HG03558 (cell line): ENCODE measurements around the gene AFAP1.

ENCODE experiments used
- ATAC-seq: cut with Tn5 transposase; IDR thresholded peaks from one replicate; pipeline ENCODE4 v1.9.1; 2021; ENCODE audit warnings: moderate number of reproducible peaks; ENCODE audit not compliant: unreplicated experiment; ENCODE audit errors: extremely low read depth

The AFAP1 gene

DNA sequence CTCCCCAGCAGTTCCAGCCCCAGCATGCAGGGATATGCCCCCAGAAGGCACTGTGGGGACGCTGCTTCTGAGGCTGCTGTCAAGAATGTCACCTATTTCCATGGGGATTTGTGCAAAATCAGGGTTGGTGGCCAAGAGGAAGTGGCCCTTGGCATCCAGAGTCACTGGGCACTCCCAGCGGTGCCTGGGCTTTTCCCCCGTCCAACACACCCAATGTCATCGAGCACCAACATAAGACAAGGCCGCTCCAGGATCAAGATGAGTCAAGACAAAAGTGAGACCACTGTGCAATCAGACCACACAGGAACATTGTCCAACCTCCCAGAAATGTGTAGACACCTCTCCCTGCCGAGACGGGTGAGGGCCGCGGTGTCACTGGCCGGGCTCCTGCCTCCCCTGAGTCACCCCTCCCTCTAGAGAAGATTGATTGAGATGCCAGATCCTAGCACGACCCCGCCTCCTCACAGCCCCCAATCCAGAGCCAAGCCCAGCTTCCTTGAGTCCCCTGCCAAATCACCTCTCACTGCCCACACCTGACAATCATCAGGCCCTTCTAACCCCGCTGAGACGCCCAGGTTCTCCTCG, 194.3 kb downstream of the AFAP1 start:
- no peak for ATAC-seq

- no peak for ATAC-seq
Measured at GRCh38 chr4:7744142-7744804, 195.4 kb downstream of the AFAP1 start.

DNA sequence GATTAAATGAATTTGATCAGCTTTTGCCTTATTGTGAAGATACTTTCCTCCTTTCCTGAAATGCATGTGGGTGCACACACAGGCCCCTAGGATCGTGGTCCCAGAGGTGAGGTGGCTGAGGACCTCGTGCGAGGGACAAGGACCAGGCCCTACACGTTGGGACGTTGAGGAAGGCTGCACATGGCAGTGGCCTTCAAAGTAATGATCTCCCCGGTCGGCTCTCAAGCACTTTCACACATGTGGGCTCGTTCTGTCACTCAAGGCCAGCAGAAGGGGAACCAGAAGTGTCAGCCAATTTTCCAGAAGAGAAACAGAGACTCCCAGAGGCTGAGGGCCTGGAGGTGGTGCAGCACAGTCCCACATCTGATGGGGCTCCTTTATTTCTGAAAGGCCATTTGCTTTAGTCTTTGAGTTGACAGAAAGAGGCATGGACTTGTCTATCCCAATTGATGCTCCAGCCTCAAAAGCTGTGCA, 196.8 kb downstream of the AFAP1 start:
- ATAC-seq = no peak

DNA sequence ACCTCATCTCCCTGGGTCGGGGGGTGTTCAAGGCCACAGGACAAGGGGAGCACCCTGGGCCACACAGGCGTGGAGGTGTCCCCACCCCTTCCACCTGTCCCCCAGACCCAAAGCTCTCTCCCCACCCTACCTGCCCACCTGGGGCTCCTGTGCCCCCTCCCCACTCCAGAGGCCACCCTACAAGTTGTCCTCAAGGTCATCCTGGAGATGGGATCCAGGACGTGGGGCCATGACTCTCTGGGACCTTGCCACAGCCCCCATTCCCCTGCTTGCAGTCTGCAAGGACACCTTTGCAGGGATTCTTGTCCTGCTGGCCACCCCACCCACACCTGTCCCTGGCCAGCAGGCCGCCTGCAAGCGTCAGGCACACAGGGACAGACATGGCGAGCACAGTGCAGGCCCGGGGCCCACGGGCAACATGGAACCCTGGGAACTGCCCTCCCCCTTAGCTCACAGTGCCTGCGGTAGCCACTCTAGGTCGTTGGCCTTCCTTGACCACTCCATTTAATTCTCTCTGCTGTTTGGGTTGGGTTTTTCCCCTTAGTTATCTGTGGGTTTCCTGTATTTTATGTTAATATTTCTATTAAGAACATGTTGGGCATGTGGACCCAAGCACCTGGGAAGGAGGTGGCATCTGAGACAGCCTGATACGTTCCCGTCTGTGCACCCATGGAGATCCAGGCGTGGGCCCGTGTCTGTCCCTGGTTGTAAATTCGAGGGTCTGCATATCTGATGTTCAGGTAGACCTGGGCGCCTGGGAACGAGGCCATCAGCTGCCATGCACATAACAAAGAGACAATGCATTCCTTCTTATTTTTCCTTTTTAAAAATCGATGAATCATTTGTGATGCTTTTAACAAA, 197.5 kb downstream of the AFAP1 start:
- no peak for ATAC-seq

DNA sequence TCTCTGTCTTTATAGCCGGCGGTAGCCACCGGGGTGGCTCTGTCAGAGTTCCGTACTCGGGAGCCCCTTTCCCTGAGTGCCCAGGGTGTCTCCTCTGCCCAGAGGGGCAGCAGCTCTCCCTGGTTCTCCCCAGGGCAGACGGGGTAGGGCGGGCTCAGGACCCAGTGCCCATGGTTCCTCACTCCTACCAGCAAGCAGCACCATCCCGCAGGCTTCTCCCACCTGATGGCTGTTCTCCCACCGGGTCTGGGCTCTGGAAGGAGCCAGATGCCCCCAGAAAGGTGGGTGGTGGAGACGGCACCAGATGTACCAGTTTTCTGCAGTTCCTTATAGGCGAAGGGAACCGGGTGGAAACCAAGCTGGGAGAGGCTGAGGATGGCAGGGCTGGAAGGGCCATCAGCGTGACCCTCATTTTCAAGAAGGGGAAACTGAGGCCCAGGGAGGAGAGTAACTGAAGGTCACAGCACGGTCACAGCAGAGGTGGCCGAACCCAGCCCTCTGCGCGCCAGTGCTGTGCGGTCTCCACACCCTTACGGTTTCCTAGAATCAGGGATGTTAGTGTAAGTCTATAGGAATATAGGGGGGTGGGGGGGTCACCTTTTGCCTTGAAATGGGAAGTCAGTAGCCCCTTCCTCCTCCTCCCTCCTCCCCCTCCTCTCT, 198.7 kb downstream of the AFAP1 start:
- no peak for ATAC-seq

GRCh38 chr4:7739918-7740865, 199.5 kb downstream of the AFAP1 start:
- ATAC-seq = no peak

- ATAC-seq = no peak
Measured at GRCh38 chr4:7739077-7739917, 200.4 kb downstream of the AFAP1 start.

DNA sequence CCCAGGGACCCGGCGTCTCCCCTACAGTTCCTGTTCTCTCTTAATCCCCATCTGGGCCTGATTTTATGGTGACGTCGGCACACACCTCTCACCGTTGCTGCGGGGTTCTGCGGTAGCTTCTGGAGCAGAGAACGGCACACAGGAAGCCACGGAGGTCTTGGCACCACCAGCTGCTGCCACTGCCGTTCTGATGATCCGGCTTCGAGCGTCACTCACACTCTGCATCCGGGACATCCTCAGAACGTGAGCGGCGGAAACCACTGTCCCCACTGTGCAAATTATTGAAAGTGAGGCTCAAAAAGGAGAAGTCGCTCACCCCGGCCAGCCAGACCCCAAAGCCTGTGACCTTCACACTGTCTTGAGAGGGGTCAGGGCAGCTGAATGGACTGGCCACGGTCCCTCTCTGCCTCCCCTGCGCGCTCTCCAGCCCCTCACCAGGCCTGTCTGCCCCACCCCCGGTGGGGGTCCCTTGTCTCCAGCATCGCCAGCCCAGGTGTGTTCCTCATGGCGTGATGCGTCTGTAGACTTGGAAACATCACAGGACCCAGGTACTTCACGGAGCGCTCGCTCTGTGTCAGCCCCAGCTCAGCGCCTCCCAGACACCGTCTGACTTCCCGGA, 201.1 kb downstream of the AFAP1 start:
- ATAC-seq = no peak

DNA sequence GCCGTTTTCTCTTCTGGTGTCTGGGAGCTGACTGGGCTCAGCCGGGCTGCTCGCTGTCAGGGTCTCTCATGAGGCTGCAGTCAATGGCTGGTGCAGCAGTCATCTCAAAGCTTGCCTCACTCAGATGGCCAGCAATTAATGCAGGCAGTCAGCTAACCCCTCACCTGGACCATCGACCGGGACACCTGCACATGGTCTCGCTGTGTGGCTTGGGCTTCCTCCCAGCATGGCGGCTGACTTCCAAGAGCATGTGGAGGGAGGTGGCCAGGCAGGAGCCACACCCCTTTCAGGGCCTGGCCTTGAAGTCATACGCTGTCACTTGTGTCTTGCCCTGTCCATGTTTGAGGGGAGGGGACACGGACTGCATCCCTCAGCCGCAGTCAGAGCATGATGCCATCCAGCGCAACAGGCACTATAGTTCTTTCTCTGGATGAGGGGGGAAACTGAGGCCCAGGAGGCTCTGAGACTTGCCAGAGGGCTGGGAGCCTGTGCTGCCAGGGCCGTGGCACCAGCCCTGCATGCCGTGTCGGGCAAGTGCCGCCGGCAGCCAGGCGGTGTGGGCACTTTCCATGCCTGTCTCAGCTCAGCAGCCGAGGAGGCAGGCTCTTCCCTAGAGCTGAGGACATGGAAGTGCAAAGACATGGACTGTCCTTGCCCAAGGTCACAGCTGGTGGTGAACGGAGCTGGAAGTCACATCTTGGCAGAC, 201.8 kb downstream of the AFAP1 start:
- ATAC-seq = no peak

DNA sequence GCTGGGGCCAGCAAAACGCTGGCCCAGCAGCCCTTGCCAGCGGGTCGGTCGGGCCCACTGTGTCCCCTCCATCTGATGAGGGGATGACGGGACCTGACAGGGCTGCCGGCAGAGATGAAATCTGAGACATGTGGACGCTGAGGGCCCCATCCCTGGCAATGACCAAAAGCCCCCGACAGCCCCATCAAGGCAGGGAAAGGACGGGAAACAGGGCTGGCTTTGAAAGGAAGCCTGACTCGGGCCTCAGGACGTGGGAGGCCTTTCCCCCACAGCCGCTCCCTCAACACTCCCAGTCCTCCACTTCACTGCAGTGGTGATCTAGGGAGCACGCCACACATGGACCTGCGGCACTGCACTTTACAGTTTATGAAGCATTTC, 202.4 kb downstream of the AFAP1 start:
- ATAC-seq = no peak

GRCh38 chr4:7736436-7737267, 203.0 kb downstream of the AFAP1 start:
- no peak for ATAC-seq

DNA sequence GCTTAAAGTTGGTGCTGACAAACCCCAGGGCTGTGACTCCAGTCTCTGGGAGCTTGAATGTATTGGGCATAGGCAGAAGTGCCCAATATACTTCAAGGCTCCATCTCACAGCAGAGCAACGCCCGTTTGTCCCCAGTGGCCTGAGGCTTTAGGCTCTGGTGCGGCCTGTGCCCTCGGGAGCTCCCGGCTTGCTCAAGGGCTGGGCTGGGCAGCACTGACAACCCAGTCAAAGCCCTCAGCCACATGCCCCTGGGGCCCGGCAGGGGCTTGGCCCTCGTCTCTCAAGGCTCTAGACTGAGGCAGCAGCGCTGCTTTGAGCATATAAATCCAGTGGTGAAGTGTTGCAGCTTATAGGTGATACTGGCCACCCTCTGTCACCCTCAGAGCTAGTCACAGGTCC, 203.7 kb downstream of the AFAP1 start:
- no peak for ATAC-seq

GRCh38 chr4:7735395-7735794, 204.3 kb downstream of the AFAP1 start:
- no peak for ATAC-seq

DNA sequence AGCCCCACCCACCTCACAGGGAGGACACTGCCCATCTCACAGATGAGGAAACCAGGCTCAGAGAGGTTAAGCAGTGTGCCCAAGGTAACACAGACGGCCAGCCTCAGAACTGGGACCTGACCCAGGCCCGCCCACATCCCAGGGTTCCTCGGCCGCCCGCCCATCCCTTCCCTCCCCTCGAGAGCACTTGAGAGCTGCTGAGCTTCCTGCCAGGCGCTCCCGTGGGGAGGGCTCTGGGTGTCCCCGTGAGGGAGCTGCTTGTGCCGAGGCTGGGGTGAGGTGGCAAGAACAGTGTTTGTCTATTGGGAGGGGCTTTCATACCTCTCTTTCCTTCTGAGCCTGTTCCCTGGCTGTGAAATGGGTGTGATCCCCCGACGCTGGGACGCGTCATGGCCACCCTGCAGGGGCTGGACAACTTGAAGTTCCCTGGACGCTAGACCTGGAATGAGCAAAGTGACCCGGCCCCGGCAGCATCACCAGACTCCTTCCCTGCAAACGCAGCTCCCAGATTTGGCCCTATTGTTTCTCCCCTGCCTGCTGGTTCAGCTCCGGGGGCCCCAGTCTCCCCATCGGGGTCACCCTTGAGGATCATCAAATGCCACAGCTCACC, 204.9 kb downstream of the AFAP1 start:
- no peak for ATAC-seq

DNA sequence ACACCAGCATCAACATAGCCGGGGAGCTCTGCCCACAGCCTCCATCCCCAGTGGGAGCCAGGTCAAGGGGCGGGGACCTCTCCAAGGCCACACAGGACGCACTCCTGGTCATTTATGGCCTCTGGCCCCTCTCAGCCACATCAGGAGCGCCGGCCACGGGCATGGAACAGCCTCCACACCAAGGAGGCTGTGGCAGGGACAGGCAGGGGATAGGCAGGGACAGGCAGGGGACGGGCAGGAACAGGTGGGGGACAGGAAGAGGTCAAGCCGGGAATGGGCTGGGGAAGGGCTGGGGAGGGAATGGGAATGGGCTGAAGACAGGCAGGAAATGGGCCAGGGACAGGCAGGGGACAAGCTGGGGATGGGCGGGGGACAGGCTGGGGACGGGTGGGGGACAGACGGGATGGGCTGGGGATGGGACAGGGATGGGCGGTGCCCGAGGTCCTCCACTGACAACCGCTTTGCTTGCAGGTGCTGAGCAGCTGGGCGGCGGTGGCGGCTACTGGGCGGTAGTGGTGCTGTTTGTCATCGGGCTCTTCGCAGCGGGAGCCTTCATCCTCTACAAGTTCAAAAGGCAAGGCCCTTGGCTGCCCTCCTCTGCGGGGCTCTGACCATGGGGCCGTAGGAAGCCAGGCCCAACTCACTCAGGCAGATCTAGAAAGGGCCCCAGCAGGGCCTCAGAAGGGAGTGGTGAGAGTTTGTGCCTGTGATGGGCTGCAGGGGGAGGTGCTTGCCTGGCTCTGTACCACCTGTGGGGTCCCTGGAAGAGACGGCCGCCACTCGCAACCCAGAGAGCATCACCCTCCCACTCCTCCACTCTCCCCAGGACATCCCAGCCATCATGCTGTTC, 205.6 kb downstream of the AFAP1 start:
- ATAC-seq = no peak

DNA sequence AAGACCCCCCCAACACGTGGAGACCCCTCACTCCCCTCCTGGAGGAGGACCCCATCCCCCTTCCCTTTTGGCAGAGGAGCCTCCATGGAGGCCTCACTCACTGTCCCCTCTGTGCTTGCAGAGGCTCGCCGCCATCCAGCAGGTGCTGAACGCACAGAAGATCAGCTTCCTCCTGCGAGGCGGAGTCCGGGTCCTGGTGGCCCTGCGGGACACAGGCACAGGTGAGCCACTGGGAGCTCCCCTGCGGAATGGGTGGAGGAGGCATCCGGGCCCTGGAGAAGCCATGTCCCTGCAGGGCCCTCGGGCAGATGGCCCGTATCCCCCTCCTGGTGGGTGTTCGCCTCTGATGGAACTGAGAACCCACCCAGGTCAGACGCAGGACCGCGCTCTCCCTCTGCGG, 206.5 kb downstream of the AFAP1 start:
- ATAC-seq = no peak
